Natural killer cell (primary cell): ENCODE measurements around the gene SLC34A3. TPM values are rescaled to one million over a fixed set of nuclear protein-coding genes. Genes with fewer than 3 reads are reported as not detected.
A peak's percentile ranks its signal among the peaks of the same experiment; 100 is the strongest.

Experiments
- ATAC-seq, 3 donors: fragments of 150-1000 bp in 2 of 3; fragments of 200-7000 bp in 1 of 3; cut with Tn5 transposase; 1 replicate in 1 of 3; 2 replicates in 2 of 3; pipeline ENCODE4 v1.10.0; 2021; ENCODE audit warnings: mild to moderate bottlenecking in 2 of 3, moderate library complexity in 2 of 3
- DNase-seq, 2 donors: peaks; one replicate each; pipeline versions ENCODE4 v3.0.0 to v3.0.0-alpha.2; 2013 to 2021; ENCODE audit warnings: mixed read lengths in 1 of 2
- H3K27ac ChIP-seq: one replicate; pipeline ENCODE4 v1.5.1; 2013; ENCODE audit warnings: mild to moderate bottlenecking, low read length
- H3K27me3 ChIP-seq: one replicate; pipeline ENCODE4 v1.6.1; 2013; ENCODE audit warnings: low read length; ENCODE audit not compliant: control insufficient read depth, insufficient read depth
- H3K36me3 ChIP-seq: one replicate; pipeline ENCODE4 v1.6.1; 2013; ENCODE audit warnings: low read length; ENCODE audit not compliant: control insufficient read depth, insufficient read depth
- H3K4me1 ChIP-seq: one replicate; pipeline ENCODE4 v1.6.1; 2013; ENCODE audit warnings: low read length; ENCODE audit not compliant: control insufficient read depth, insufficient read depth
- H3K4me3 ChIP-seq: one replicate; pipeline ENCODE4 v1.5.1; 2013; ENCODE audit warnings: low read length
- H3K9me3 ChIP-seq: one replicate; pipeline ENCODE4 v1.6.1; 2013; ENCODE audit warnings: low read length; ENCODE audit not compliant: control insufficient read depth, insufficient read depth
- H3K27ac Mint-ChIP-seq, 2 donors: one replicate each; pipeline ENCODE4 v1.8.0; 2022; ENCODE audit warnings: mild to moderate bottlenecking in 2 of 2, mixed read lengths in 2 of 2, moderate library complexity in 1 of 2
- H3K27me3 Mint-ChIP-seq, 2 donors: one replicate each; pipeline ENCODE4 v1.8.0; 2022; ENCODE audit warnings: low read depth in 2 of 2, mixed read lengths in 2 of 2
- H3K36me3 Mint-ChIP-seq: one replicate; pipeline ENCODE4 v1.8.0; 2022; ENCODE audit warnings: mixed read lengths
- H3K4me1 Mint-ChIP-seq, 2 donors: one replicate each; pipeline ENCODE4 v1.8.0; 2022; ENCODE audit warnings: mixed read lengths in 2 of 2
- H3K4me3 Mint-ChIP-seq: one replicate; pipeline ENCODE4 v1.8.0; 2022; ENCODE audit warnings: mild to moderate bottlenecking, moderate library complexity, mixed read lengths
- H3K9me3 Mint-ChIP-seq, 2 donors: one replicate each; pipeline ENCODE4 v1.8.0; 2022; ENCODE audit warnings: mixed read lengths in 2 of 2
- CTCF ChIP-seq: fragments of 200-600 bp; IDR thresholded peaks from one replicate; pipeline ENCODE4 v1.8.0; 2022; ENCODE audit warnings: antibody characterized with exemption
- WGBS: methylation state at CpG from one replicate; pipeline ENCODE4 v1.1.7; 2013; ENCODE audit warnings: missing lambda C conversion rate; ENCODE audit not compliant: insufficient coverage; 5-methylcytosine and 5-hydroxymethylcytosine counted together
- intact Hi-C: fragments of 100-400 bp; cut with micrococcal nuclease; formaldehyde crosslinking; loops from one replicate; pipeline ENCODE4 v1.14.2; 2022
- total RNA-seq, 4 donors: library from RNA; stranded (reverse); fragments of 120-200 nt in 1 of 4; gene quantifications; one replicate each; pipeline versions ENCODE4 v1.2.3 to v1.2.4, GENCODE V29; 2013 to 2022

The SLC34A3 gene
- total RNA-seq, 3 donors from 2014 or later (not counting 1 experiment from before 2014, with no cell fraction given): not detected

DNA sequence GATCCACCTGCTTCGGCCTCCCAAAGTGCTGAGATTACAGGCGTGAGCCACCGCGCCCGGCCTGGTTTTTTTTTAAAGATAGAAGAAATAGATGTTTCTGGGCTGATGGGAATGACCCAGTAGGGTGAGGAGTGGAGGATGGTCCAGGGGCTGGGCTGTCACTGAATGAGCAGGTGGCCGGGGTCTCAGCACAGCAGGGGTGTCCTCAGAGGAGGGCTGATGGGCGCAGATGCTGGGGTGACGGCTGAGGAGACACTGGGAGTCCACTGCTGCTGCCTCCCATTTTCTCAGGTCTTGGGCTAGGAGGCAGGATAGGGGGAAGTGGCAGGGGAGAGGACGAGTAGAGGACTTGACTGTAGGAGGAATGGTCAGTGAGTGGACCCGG, 44.5 kb downstream of the SLC34A3 start:
- H3K36me3 Mint-ChIP-seq: no peaks in the 10 kb centered on the region
- H3K9me3 ChIP-seq: no peaks in the 10 kb centered on the region
- 93% methylated on average over 10 of the region's 10 CpGs for WGBS
- DNase-seq (no peak), ATAC-seq (no peak)
- no peak overlapping the region for H3K27ac ChIP-seq
- peaks cover 56% of the 10 kb centered on the region for H3K4me1 ChIP-seq
- no peak overlapping the region for H3K4me3 ChIP-seq
- intact Hi-C loops: no loop called here
- no peak for TF ChIP-seq CTCF
- no peaks in the 10 kb centered on the region for H3K9me3 Mint-ChIP-seq
- H3K36me3 ChIP-seq: peaks cover 17% of the 10 kb centered on the region
- peak overlapping the region; percentile 62 to 82 for H3K27ac Mint-ChIP-seq
- peaks cover 7 to 40% of the 10 kb centered on the region in 2 donors for H3K4me1 Mint-ChIP-seq
- peak overlapping the region; percentile 72 for H3K4me3 Mint-ChIP-seq
- no peaks in the 10 kb centered on the region for H3K27me3 ChIP-seq
- no peaks in the 10 kb centered on the region for H3K27me3 Mint-ChIP-seq

DNA sequence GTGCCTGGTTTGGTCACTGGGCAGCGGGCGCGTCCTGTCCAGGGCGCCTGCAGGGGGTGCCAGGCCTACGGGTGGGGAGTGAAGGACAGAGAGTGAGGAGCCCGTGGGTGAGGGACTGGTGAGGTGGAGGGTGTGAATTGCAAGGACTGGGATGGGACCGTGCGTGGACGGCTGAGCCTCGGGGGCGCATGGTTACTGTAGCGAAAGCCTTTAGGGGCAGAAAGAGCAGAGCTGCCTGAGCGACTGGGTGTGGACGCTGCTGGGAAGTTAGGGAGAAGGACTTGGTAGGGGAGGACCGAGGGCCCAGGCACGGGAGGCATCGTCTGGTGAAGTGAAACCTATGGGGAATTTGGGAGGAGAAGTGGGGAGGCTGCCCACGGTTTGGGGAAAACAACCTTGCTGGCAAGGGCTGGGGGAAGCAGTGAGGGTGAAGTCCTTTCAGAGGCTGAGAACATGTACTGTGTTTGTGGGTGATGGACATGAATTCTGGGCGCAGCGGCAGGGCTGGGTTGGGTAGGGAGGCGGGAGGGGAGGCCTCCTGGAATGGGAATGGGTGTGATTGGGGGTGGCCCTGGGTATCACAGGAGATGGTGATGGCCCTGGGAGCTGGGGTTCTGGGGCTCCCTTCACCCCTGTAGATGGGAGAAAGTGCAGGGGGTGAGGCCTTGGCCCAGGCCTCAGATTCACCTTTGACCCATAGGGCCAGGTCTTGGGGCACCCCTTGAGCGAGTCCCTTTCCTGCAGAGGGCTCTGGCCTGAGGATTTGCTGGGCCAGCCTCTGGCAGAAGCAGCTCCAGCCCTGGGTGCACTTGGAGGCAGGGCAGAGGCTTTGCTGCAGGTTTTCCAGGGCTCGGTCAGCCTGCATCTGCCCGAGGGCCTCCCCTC, 45.1 kb downstream of the SLC34A3 start:
- Mint-ChIP-seq H3K9me3 (no peaks in the 10 kb centered on the region), H3K27me3 (no peaks in the 10 kb centered on the region), H3K36me3 (no peaks in the 10 kb centered on the region), H3K27ac (peak overlapping the region; percentile 62 to 82), H3K4me3 (peak overlapping the region; percentile 72), H3K4me1 (peaks cover 7 to 40% of the 10 kb centered on the region in 2 donors)
- no peak overlapping the region for H3K4me3 ChIP-seq
- no peak overlapping the region for H3K27ac ChIP-seq
- intact Hi-C loops: no loop called here
- H3K9me3 ChIP-seq: no peaks in the 10 kb centered on the region
- no peak for ATAC-seq
- peaks cover 59% of the 10 kb centered on the region for H3K4me1 ChIP-seq
- H3K36me3 ChIP-seq: peaks cover 17% of the 10 kb centered on the region
- H3K27me3 ChIP-seq: no peaks in the 10 kb centered on the region
- 89% methylated on average over 24 of the region's 24 CpGs for WGBS
- no peak for DNase-seq
- no peak for TF ChIP-seq CTCF

GRCh38 chr9:137276473-137277328, 46.0 kb downstream of the SLC34A3 start:
- H3K27me3 ChIP-seq: no peaks in the 10 kb centered on the region
- Mint-ChIP-seq H3K27me3 (no peaks in the 10 kb centered on the region), H3K36me3 (no peaks in the 10 kb centered on the region), H3K4me1 (peaks cover 7 to 34% of the 10 kb centered on the region in 2 donors), H3K27ac (peak overlapping the region; percentile 72 to 91), H3K9me3 (no peaks in the 10 kb centered on the region), H3K4me3 (peak overlapping the region; percentile 96)
- H3K9me3 ChIP-seq: no peaks in the 10 kb centered on the region
- intact Hi-C loops: no loop called here
- TF ChIP-seq CTCF: no peak
- ATAC-seq: no peak
- peaks cover 17% of the 10 kb centered on the region for H3K36me3 ChIP-seq
- H3K4me1 ChIP-seq: peaks cover 51% of the 10 kb centered on the region
- peak overlapping the region; percentile 92 for H3K4me3 ChIP-seq
- peak overlapping the region; percentile 77 for H3K27ac ChIP-seq
- 56% methylated on average over 28 of the region's 30 CpGs for WGBS
- no peak for DNase-seq
